Measurements from ENCODE around the gene ANKRD9. TPM values are rescaled to one million over a fixed set of nuclear protein-coding genes. Genes with fewer than 3 reads are reported as not detected.

Gene ANKRD9
- total RNA-seq, 1 donor from 2014 or later, result 137 TPM

DNA sequence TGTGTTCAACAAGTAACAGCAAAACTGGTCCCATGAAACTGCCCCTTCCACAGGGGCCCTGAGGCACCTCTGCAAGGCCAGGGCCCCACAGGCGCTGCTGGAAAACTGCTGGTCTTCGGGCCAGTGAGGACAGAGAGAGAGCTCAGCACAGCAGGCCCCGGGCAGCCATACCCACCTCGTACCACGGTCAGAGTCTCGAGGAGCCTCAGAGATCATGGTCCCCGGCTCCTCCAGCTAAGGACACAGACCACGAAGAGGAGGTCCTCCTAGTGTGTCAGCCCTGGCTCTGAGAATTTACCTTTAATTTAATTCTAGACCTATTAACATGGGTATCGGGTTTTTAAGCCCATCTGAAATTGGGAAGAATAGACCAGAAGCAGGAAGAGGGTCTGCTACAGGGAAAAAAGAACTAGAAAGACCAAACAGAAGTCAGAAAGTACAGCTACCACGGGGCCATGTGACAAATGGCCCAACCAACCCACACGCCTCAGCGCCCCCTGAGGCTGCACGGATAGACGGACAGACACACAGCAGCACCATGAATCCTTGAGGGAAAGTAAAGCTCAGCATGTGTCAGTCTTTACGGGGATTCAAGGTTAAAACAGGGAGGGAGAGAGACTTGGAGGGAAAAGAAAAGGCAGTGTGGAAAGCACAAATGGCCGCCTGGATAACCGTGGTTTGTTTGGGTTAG is 22.9 kb downstream of the ANKRD9 start:
- intact Hi-C loops (cut with DNase I), result no loop called here
- DNase-seq (ENCODE audit: low spot score), result peak; percentile 31

- intact Hi-C loops (cut with DNase I), result no loop called here
Measured at GRCh38 chr14:102485693-102486512, 23.7 kb downstream of the ANKRD9 start.

DNA sequence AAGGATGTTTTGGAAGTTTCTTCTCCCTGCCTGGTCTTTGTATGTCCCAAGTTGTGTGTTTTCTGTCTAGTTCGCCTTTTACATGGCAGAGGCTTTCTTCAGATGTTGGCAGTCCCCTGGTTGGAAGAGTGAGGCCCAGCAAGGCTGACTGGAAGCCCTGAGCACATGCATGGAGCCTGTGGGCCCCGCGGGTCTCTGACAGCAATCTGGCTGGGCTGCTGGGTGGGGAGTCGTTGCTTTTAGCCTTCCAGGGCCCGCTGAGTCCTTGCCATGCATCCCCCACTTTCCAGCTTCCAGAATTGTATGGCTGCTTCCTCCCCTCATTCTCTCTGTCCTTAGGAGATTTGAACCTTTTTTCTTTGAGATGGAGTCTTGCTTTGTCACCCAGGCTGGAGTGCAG is 25.3 kb downstream of the ANKRD9 start:
- intact Hi-C loops (cut with DNase I), result no loop called here
- no peak for DNase-seq (ENCODE audit: low spot score)

More at GRCh38 chr14:102485693-102486512, 23.7 kb downstream of the ANKRD9 start:
- peak; percentile 39 for DNase-seq (ENCODE audit: low spot score)

GRCh38 chr14:102481791-102482238 is 27.8 kb downstream of the ANKRD9 start:
- intact Hi-C loops (cut with DNase I), result no loop called here
- peak; percentile 33 for DNase-seq (ENCODE audit: low spot score)

DNA sequence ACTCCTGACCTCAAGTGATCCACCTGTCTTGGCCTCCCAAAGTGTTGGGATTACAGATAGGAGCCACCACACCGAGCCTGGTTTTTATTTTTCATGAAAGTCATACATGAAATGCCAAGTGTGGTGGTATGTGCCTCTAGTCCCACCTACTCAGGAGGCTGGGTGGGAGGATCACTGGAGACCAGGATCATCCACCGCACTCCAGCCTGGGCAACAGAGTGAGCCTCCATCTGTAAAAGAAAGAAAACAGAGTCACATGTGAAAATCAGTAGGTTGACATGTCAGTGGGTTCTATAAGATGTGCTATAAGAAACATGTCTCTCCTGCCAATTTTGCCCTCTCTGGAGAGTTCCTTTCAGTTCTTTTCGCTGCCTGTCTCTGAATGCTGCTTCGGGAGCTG is 28.2 kb downstream of the ANKRD9 start:
- DNase-seq (ENCODE audit: low spot score), result peak; percentile 29
- intact Hi-C loops (cut with DNase I), result no loop called here

GRCh38 chr14:102479777-102480176 is 29.8 kb downstream of the ANKRD9 start:
- intact Hi-C loops (cut with DNase I), result no loop called here

DNA sequence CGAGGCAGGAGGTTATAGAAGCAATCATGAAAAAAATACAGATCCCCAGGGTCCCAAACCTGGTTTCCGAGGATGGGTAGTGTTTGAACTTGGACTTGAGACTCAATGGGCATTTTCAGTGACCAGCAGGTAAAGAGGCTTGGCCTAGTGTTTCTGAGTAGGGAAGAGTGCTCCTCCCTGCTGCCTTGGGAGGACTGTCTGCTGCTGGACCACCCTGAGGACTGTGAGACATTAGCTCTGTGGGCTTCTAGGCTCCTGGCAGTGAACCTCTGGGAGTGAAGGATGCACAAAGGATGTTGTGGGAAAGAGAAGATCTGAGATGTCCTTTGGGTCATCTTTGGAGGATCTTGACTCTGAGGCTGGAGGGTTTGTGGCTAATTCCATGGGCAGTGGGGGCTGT is 30.5 kb downstream of the ANKRD9 start:
- DNase-seq (ENCODE audit: low spot score), result peak; percentile 58
- intact Hi-C loops (cut with DNase I), result no loop called here

More at GRCh38 chr14:102479777-102480176, 29.8 kb downstream of the ANKRD9 start:
- DNase-seq (ENCODE audit: low spot score), result peak; percentile 76

DNA sequence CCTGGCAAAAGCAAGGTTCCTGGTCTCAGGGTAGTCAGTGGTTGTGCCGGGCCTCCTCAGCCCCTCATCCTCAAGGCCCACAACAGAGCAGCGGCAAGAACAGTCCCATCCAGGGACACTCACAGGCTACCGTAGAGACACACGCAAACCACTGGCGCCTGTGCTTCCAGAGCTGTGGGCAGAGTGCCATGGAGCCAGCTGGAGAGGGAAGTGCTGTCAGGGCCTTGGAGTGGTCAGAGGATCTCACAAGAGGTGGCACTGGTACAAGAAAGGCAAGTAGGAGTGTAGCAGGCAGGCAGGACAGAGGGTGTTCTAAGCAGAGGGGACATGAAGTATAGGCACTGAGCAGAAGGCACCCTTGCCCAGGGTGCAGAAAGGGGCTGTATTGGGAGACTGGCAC is 34.6 kb downstream of the ANKRD9 start:
- intact Hi-C loops (cut with DNase I), result no loop called here
- DNase-seq (ENCODE audit: low spot score), result no peak

DNA sequence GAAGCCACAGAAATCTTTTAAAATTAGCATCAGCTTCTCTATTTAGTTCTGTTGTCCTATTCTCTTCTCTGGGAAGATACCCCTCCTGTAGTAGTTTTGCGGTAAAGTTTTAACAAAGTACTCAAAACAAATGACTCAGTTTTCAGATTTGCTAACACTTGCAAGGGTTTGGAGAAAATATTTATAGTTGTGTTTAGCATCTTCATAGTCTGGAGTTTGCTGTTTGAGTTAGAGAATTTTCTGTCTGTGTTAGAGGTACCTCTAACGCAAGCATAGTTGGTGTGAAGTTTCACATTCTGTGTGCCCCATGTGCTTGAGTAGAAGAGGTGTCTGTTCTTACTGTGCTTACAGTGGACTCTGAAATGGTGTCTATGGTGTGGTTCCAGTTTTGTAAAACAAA is 36.0 kb downstream of the ANKRD9 start:
- intact Hi-C loops (cut with DNase I), result no loop called here
- no peak for DNase-seq (ENCODE audit: low spot score)

DNA sequence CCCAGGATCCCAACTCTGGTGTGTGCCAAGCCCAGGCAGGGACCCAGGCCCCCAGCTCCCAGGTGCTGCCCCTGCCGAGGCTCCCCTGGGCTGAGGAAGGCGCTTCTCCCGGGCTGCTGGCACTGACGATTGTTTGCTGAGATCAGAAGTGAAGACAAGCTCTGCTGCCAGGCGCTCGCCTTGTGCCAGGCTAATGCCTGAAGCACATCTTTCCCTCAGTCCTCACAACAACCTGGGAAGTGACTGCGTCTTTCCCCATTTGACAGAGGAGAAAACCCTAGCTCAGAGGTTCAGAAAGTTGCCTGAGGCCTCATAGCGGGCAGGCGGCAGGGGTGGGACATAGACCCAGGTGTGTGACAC is 36.8 kb downstream of the ANKRD9 start:
- DNase-seq (ENCODE audit: low spot score), result no peak
- intact Hi-C loops (cut with DNase I), result no loop called here

GRCh38 chr14:102471921-102472790 is 37.4 kb downstream of the ANKRD9 start:
- intact Hi-C loops (cut with DNase I), result no loop called here
- no peak for DNase-seq (ENCODE audit: low spot score)

GRCh38 chr14:102469261-102469660 is 40.3 kb downstream of the ANKRD9 start:
- intact Hi-C loops (cut with DNase I), result no loop called here
- no peak for DNase-seq (ENCODE audit: low spot score)

GRCh38 chr14:102464846-102465341 is 44.7 kb downstream of the ANKRD9 start:
- no peak for DNase-seq (ENCODE audit: low spot score)
- intact Hi-C loops (cut with DNase I), result no loop called here

- DNase-seq (ENCODE audit: low spot score), result no peak
Measured at GRCh38 chr14:102464006-102464405, 45.6 kb downstream of the ANKRD9 start.

GRCh38 chr14:102462391-102462790 is 47.2 kb downstream of the ANKRD9 start:
- intact Hi-C loops (cut with DNase I), result no loop called here
- no peak for DNase-seq (ENCODE audit: low spot score)

More at GRCh38 chr14:102464006-102464405, 45.6 kb downstream of the ANKRD9 start:
- intact Hi-C loops (cut with DNase I), result no loop called here

DNA sequence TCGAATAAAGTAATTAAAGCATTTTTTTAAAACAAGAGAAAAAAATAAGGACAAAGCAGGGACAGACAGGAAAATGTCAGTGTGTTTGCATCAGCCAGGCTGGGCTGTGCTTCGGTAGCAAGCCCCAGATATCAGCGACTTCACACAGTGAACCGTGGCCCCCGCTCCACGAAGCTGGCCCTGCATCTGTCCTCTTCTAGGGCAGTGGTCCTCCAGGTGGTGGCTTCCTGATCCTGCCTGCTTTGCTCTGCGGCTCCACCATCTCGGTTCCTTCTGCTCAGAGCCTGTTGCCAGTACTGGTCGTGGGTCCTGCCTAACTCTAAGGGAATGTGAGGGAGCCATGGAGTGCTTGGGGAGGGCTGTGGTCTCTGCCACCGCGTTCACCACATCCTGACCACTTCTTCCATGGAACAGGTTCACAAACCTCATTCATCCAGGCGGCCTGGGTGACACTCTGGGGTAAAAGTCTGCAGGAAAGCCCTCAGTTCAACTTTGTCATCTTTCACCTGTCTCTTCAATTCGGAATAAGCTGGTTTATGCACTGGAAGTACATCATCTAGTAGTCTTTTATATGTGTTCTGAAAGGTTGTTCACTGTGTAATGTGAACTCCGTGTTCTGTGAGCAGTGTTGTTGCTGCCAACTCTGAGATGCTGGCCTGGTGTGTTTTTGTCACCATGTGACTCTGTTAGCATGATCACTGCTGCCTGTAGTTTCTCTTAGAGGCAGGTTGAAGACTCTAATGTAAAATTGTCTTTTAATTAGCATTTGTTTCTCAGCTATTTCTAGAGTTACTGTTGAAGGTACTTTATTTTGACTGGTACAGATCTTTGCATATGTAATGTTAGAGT is 47.9 kb downstream of the ANKRD9 start:
- DNase-seq (ENCODE audit: low spot score), result no peak

DNA sequence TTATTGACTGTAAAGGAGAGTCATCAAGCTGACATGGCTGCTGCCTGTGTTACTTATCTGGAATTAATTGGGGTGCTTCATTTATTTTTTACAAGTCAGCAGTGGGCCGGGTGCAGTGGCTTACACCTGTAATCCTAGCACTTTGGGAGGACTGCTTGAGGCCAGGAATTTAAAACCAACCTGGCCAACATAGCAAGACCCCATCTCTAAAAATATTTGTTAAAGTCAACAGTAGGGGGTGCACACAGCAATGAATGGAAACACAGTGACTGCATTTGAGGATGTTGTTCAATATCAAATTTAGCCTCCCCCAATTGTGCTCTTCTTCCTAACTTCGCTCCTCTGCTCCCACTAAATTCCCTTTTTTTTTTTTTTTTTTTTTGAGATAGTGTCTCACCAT is 52.1 kb downstream of the ANKRD9 start:
- DNase-seq (ENCODE audit: low spot score), result no peak
- intact Hi-C loops (cut with DNase I), result no loop called here

More for the DNA sequence above, 47.9 kb downstream of the ANKRD9 start:
- intact Hi-C loops (cut with DNase I), result no loop called here

DNA sequence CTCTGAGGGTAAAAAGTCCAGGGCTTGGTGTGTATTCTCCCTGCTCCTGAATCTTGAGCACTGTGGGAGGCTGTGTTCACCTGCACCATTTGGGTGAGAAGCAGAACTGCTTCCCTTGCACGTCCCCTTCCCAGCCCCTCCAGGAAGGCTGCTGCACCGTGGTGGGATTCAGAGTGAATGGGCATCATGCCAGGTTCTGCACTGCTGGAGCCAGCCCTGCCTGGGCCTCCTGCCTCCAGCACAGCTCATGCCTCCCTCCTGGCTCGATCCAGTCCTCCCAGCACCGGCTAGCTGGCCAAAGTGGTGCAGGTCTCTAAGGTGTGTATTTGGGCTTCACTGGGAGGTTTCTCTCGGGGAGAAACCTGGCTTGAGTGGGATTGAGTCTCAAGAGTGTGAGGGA is 54.9 kb downstream of the ANKRD9 start:
- intact Hi-C loops (cut with DNase I), result no loop called here
- no peak for DNase-seq (ENCODE audit: low spot score)

- intact Hi-C loops (cut with DNase I), result no loop called here
- DNase-seq (ENCODE audit: low spot score), result no peak
Measured at GRCh38 chr14:102452302-102452701, 57.3 kb downstream of the ANKRD9 start.

Measured in cardiac septum (tissue), 1 donor.